Lung (tissue), 12 donors: ENCODE measurements around the gene SLC2A9. TPM values are rescaled to one million over a fixed set of nuclear protein-coding genes. Genes with fewer than 3 reads are reported as not detected.

Experiments used
- ATAC-seq: fragments of 200-7000 bp; cut with Tn5 transposase; one replicate; pipeline ENCODE4 v1.9.1; 2020; ENCODE audit warnings: moderate number of reproducible peaks; ENCODE audit not compliant: insufficient read depth, low FRiP score
- DNase-seq, 3 donors: peaks; one replicate each; pipeline ENCODE4 v3.0.0-alpha.2; 2013 to 2017
- H3K27ac ChIP-seq, 2 donors: one replicate each; pipeline ENCODE4 v1.5.1; 2013; ENCODE audit warnings: mild to moderate bottlenecking in 2 of 2, moderate library complexity in 2 of 2, control low read depth in 1 of 2, inconsistent platforms in 1 of 2, low read depth in 1 of 2, low read length in 1 of 2
- H3K27me3 ChIP-seq, 3 donors: one replicate each; pipeline ENCODE4 v1.5.1; 2013; ENCODE audit warnings: low read length in 2 of 3; ENCODE audit not compliant: control insufficient read depth in 3 of 3, insufficient read depth in 3 of 3
- H3K36me3 ChIP-seq, 4 donors: one replicate each; pipeline ENCODE4 v1.5.1; 2013; ENCODE audit warnings: low read length in 4 of 4, mild to moderate bottlenecking in 1 of 4, moderate library complexity in 1 of 4; ENCODE audit not compliant: control insufficient read depth in 4 of 4, insufficient read depth in 4 of 4
- H3K4me1 ChIP-seq, 5 donors: one replicate each; pipeline ENCODE4 v1.5.1; 2013; ENCODE audit warnings: low read length in 5 of 5, mild to moderate bottlenecking in 2 of 5, moderate library complexity in 1 of 5; ENCODE audit not compliant: control insufficient read depth in 5 of 5, insufficient read depth in 5 of 5
- H3K4me3 ChIP-seq: one replicate; pipeline ENCODE4 v1.5.1; 2013; ENCODE audit warnings: mild to moderate bottlenecking, control low read depth, moderate library complexity
- H3K9ac ChIP-seq, 2 donors: one replicate each; pipeline ENCODE4 v1.5.1; 2013; ENCODE audit warnings: low read length in 2 of 2, control low read depth in 1 of 2; ENCODE audit not compliant: insufficient read depth in 1 of 2
- H3K9me3 ChIP-seq, 4 donors: one replicate each; pipeline ENCODE4 v1.5.1; 2013; ENCODE audit warnings: low read length in 3 of 4, mild to moderate bottlenecking in 1 of 4, moderate library complexity in 1 of 4; ENCODE audit not compliant: control insufficient read depth in 4 of 4, insufficient read depth in 3 of 4
- WGBS, 2 donors: extraction: QIAGEN DNeasy Blood & Tissue Kit; methylation state at CpG; one replicate each; pipeline ENCODE4 v1.1.7; 2013; 5-methylcytosine and 5-hydroxymethylcytosine counted together
- polyA plus RNA-seq, 2 donors: library from polyadenylated mRNA; stranded (reverse); fragments of 200-250 nt; gene quantifications; one replicate each; pipeline ENCODE4 v1.2.1, GENCODE V29; 2013
- total RNA-seq, 2 donors: library from RNA; depleted of rRNA in 1 of 2; stranded (reverse); fragments of >200 nt in 1 of 2; gene quantifications; one replicate each; pipeline ENCODE4 v1.2.1, GENCODE V29; 2014 to 2021
- TF ChIP-seq, protein P1 (sequence below): IDR thresholded peaks from 2 replicates; pipeline ENCODE4 v1.5.1; 2012; ENCODE audit warnings: mild to moderate bottlenecking; ENCODE audit errors: control extremely low read depth, extremely low read depth
- donor health status: control.
- donor health status: control.
- donor health status: Bipolar disorder and iron deficiency.
- donor health status: healthy.
- donor health status: DM: yes; HTN: yes; CAD: no.

SLC2A9 gene
- total and polyA plus RNA-seq, 4 donors, result 2.9 to 18.6 (median 7.6) TPM

DNA sequence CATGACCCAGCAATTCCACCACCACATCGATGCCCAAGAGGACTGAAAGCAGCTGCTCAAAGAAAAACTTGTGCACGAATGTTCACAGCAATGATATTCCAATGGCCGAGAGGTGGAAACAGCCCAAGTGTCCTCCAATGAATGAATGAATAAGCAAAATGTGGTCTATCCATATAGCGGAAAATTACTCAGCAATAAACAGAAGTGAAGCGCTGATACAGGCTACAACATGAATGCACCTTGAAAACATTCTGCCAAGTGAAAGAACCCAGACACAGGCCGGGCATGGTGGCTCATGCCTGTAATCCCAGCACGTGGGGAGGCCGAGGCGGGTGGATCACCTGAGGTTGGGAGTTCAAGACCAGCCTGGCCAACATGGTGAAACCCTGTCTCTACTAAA is 5.2 kb upstream of the SLC2A9 start:
- DNase-seq (no peak), ATAC-seq (no peak)
- Histone ChIP-seq H3K27ac (no peak overlapping the region), H3K36me3 (no peaks in the 10 kb centered on the region), H3K4me1 (peaks cover 0 to 15% (median 2%) of the 10 kb centered on the region in 5 donors), H3K9ac (no peak overlapping the region), H3K9me3 (no peaks in the 10 kb centered on the region), H3K4me3 (no peak overlapping the region), H3K27me3 (peaks cover 0 to 3% (median 0%) of the 10 kb centered on the region in 3 donors)
- TF ChIP-seq, protein P1, sequence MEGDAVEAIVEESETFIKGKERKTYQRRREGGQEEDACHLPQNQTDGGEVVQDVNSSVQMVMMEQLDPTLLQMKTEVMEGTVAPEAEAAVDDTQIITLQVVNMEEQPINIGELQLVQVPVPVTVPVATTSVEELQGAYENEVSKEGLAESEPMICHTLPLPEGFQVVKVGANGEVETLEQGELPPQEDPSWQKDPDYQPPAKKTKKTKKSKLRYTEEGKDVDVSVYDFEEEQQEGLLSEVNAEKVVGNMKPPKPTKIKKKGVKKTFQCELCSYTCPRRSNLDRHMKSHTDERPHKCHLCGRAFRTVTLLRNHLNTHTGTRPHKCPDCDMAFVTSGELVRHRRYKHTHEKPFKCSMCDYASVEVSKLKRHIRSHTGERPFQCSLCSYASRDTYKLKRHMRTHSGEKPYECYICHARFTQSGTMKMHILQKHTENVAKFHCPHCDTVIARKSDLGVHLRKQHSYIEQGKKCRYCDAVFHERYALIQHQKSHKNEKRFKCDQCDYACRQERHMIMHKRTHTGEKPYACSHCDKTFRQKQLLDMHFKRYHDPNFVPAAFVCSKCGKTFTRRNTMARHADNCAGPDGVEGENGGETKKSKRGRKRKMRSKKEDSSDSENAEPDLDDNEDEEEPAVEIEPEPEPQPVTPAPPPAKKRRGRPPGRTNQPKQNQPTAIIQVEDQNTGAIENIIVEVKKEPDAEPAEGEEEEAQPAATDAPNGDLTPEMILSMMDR, result no peak
- 89% methylated on average over 9 of the region's 9 CpGs for WGBS, 2 donors

DNA sequence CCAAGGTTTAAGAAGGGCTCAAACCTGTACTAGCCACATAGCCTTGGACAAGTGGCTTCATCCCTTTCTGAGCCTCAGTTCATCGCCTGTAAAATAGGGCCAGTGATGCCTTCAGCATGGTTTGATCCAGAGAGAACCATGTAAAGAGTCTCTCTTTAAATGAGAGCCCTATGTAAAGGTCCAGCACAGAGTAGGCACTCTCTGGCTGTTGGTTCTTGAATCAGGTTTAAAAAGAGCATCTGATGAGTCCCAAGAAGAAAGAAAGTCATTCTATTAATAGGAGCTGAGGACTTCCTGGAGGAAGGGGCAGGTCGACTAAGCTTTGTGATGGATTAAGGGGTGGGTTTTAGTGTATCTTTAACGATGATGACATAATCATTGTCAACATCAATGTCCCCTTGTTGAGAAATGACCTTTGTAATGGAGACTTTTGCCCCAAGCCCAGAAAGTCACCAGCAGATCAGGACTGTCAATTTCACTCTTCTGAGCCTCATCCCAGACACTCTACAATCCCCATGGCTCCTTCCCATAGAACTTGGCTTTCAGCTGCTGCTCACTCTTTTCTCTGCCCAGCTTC is 4.0 kb upstream of the SLC2A9 start:
- H3K9ac ChIP-seq, result no peak overlapping the region
- H3K9me3 ChIP-seq, result no peaks in the 10 kb centered on the region
- DNase-seq (no peak), ATAC-seq (no peak)
- no peak overlapping the region for H3K27ac ChIP-seq
- H3K4me1 ChIP-seq, result peaks cover 0 to 19% (median 3%) of the 10 kb centered on the region in 5 donors
- H3K4me3 ChIP-seq, result no peak overlapping the region
- peaks cover 0 to 3% (median 0%) of the 10 kb centered on the region in 3 donors for H3K27me3 ChIP-seq
- H3K36me3 ChIP-seq, result no peaks in the 10 kb centered on the region
- WGBS, 2 donors, result 64 to 76% methylated on average over 3 of the region's 3 CpGs
- TF ChIP-seq, protein P1, result no peak

DNA sequence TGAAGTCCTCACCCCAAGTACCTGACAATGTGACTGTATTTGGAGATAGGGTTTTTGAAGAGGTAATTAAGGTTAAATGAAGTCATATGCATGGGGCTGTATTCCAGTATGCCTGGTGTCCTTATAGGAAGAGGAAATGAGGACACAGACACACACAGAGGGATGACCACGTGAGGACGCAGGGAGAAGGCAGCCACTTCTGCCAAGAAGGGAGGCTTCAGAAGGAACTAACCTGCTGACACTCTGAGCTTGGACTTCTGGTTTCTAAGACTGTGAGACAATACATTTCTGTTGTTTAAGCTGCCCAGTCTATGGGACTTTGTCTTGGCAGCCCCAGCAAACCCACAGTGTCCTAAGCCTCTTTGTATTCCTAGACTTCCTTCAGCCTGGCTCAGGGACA is 3.0 kb upstream of the SLC2A9 start:
- DNase-seq (no peak), ATAC-seq (no peak)
- 43 to 55% methylated on average over 2 of the region's 2 CpGs for WGBS, 2 donors
- Histone ChIP-seq H3K4me1 (peaks cover 0 to 23% (median 3%) of the 10 kb centered on the region in 5 donors), H3K9ac (no peak overlapping the region), H3K27me3 (peaks cover 0 to 3% (median 0%) of the 10 kb centered on the region in 3 donors), H3K9me3 (no peaks in the 10 kb centered on the region), H3K36me3 (no peaks in the 10 kb centered on the region), H3K27ac (peak overlapping the region in 1 of 2 donors; percentile 71), H3K4me3 (no peak overlapping the region)
- TF ChIP-seq, protein P1, result no peak

DNA sequence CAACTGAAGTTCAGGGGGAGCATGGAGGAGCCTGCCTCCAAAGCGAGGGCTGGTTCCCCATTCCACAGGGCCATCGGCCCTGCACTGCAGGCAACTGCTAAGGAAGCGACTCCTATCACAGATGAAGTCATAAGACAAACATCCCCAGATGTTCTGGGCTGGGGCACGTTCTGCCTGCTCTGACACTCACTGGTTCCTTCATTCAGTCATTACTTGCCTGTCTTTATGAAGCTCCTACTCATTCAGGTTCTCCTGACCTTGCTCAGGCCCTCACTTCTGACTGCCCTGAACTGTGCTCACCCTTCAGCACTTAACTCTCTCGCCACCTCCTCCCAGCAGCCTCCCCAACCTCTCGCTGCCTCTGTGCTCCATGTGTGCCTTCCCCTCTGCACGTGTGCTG is 2.5 kb upstream of the SLC2A9 start:
- Histone ChIP-seq H3K4me1 (peaks cover 0 to 24% (median 3%) of the 10 kb centered on the region in 5 donors), H3K27ac (peak overlapping the region in 1 of 2 donors; percentile 71), H3K4me3 (no peak overlapping the region), H3K9me3 (no peaks in the 10 kb centered on the region), H3K9ac (no peak overlapping the region), H3K36me3 (no peaks in the 10 kb centered on the region), H3K27me3 (peaks cover 0 to 3% (median 0%) of the 10 kb centered on the region in 3 donors)
- no peak for ATAC-seq
- DNase-seq, result no peak
- WGBS, 2 donors, result 53 to 67% methylated on average over 7 of the region's 7 CpGs
- TF ChIP-seq, protein P1, result no peak
